Astrocyte (in vitro differentiated cells and primary cell): ENCODE measurements around the gene LRIG1.

Experiments
- EZH2 ChIP-seq: IDR thresholded peaks from 2 replicates; pipeline ENCODE4 v1.6.1; 2012; ENCODE audit warnings: mild to moderate bottlenecking, low read length, inconsistent platforms; ENCODE audit not compliant: insufficient read depth
- TF ChIP-seq, protein P1 (sequence below): IDR thresholded peaks from 2 replicates; pipeline ENCODE4 v1.5.1; 2011; ENCODE audit warnings: low read depth, mild to moderate bottlenecking, inconsistent platforms, low read length, moderate library complexity; ENCODE audit not compliant: insufficient read depth

DNA sequence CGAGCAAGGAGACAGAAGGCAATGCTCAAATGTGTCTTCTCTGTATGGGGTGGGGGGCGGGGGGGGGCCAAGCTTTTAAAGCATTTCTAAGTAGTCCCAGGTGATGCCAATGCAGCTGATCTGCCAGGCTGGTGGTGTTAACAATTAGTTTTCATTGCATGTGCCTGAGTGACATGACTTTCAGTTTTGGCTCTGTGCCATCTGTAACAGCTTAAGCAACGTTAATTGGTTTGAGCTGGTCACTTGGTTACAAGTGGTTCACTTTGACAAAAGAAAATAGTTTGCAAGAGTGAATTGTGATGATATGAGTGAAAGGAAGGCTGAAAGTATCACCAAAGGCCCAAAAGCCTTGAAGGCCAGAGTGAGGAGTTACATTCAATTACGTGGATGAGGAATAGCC, 26.4 kb upstream of the LRIG1 start:
- TF ChIP-seq, protein P1, sequence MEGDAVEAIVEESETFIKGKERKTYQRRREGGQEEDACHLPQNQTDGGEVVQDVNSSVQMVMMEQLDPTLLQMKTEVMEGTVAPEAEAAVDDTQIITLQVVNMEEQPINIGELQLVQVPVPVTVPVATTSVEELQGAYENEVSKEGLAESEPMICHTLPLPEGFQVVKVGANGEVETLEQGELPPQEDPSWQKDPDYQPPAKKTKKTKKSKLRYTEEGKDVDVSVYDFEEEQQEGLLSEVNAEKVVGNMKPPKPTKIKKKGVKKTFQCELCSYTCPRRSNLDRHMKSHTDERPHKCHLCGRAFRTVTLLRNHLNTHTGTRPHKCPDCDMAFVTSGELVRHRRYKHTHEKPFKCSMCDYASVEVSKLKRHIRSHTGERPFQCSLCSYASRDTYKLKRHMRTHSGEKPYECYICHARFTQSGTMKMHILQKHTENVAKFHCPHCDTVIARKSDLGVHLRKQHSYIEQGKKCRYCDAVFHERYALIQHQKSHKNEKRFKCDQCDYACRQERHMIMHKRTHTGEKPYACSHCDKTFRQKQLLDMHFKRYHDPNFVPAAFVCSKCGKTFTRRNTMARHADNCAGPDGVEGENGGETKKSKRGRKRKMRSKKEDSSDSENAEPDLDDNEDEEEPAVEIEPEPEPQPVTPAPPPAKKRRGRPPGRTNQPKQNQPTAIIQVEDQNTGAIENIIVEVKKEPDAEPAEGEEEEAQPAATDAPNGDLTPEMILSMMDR: no peak
- TF ChIP-seq EZH2: no peak
